GM13977 (cell line): ENCODE results near the gene ZSCAN29.

Experiments
- DNase-seq: peaks from one replicate; pipeline ENCODE4 v3.0.0; 2012; ENCODE audit warnings: low spot score
- in situ Hi-C: fragments of 300-500 bp; cut with MboI; formaldehyde crosslinking; loops from one replicate; pipeline ENCODE4 v1.12.0; 2022; ENCODE audit warnings: low sequenced_read_pairs, low pct_unique_long_range_greater_than_20kb, mixed read lengths, inconsistent platforms; ENCODE audit not compliant: unreplicated experiment
- TF ChIP-seq, protein P1 (sequence below): IDR thresholded peaks from 2 replicates; pipeline ENCODE4 v1.5.1; 2012; ENCODE audit warnings: mild to moderate bottlenecking, control low read depth; ENCODE audit not compliant: insufficient read depth; ENCODE audit errors: extremely low read depth, missing control alignments

The ZSCAN29 gene

DNA sequence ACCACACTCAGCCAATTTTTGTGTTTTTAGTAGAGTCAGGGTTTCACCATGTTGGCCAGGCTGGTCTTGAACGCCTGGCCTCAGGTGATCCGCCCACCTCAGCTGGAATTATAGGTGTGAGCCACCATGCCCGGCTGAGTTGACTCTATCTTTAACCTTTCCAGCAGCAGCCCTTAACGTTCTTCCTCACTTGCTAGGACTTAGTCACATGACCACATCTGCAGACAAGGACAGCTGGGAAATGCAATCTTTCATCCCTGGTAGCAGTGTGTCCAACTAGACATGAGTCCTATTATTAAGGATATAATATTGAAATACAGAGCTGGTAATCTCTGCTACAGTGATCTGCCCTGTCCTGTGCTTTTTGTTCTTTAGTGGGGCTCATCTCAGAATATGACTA, 58.5 kb downstream of the ZSCAN29 start:
- DNase-seq, result no peak
- in situ Hi-C loops, result no loop called here
- TF ChIP-seq, protein P1, sequence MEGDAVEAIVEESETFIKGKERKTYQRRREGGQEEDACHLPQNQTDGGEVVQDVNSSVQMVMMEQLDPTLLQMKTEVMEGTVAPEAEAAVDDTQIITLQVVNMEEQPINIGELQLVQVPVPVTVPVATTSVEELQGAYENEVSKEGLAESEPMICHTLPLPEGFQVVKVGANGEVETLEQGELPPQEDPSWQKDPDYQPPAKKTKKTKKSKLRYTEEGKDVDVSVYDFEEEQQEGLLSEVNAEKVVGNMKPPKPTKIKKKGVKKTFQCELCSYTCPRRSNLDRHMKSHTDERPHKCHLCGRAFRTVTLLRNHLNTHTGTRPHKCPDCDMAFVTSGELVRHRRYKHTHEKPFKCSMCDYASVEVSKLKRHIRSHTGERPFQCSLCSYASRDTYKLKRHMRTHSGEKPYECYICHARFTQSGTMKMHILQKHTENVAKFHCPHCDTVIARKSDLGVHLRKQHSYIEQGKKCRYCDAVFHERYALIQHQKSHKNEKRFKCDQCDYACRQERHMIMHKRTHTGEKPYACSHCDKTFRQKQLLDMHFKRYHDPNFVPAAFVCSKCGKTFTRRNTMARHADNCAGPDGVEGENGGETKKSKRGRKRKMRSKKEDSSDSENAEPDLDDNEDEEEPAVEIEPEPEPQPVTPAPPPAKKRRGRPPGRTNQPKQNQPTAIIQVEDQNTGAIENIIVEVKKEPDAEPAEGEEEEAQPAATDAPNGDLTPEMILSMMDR, result no peak
